HK-2 (cell line): Measurements from ENCODE around the gene BARX1.
A peak's percentile ranks its signal among the peaks of the same experiment; 100 is the strongest.
"Not testable (repeated sequence)": the region's sequence is repeated elsewhere in the genome, so short reads cannot be mapped to it uniquely, and the experiment has no call there.

Experiments
- DNase-seq: peaks from one replicate; pipeline ENCODE4 v3.0.0-alpha.2; 2018; ENCODE audit not compliant: unreplicated experiment

BARX1 gene

DNA sequence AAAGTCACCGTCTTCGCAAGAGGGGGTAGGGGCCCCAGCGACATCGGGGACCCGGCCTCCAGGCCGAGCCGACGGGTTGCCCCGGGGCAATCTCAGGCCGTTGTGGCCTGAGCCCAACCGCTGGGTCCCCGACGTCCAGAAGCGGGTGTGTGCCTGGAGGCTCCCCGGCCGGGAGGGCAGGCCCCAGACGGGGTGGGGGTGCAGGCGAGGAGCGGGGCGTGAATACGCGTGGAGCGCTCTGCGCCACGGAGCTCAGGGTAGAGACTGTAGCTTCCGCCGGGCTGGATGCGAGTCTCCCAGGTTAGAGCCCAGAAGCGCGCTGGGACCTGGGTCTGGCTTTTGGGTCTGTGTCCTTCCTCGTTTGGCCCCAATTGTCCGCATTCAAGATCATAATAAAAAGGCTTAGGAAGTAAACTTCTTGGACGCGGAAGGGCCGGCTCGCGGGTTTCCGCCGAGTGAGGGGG is 3.5 kb downstream of the BARX1 start:
- no peak for DNase-seq

DNA sequence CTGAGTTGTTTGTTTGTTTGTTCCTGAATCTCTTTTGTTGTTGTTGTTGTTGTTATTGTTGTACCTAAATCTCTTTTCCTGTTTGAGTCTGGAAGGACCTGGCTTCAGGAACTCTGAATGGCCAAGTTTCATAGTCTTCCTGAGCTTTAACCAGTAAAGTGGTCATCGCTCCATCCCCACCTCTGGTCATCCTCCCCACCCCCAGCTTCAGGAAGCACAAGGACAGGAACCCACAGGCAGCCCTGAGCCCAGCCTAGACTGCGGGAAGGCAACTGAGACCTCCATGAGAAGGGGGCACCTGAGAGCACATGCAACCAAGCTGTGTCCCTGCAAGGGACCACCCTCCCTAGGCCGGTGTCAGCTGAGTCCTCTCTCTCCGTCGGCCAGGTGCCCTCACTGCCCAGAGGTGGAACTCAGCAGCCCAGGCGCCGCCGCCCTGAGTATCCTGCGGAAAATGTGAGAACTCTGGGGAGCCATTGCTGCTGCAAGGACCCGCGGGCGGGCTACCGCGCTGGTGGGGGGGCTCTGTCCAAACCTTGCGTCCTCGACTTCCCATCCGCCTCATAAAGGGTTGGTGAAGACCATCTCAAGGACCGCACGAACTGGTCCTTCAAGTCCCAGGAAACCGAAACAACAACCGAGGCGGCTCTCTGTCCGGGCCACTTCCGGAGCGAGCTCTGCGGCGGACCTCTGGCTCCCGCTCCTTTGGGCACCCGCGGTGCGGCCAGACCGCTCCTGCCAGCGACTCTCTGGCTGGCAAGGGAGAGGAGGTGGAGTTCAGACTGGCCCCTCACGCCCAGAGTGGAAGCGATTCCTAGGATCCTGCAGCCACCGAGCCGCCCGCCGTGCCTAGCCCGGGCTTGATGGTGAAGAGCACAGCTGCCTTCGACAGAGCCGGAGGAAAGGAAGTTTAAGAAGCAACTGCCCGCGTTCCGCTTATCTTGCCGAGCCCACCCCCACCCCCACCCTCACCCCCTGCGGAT is 4.2 kb downstream of the BARX1 start:
- DNase-seq = no peak

DNA sequence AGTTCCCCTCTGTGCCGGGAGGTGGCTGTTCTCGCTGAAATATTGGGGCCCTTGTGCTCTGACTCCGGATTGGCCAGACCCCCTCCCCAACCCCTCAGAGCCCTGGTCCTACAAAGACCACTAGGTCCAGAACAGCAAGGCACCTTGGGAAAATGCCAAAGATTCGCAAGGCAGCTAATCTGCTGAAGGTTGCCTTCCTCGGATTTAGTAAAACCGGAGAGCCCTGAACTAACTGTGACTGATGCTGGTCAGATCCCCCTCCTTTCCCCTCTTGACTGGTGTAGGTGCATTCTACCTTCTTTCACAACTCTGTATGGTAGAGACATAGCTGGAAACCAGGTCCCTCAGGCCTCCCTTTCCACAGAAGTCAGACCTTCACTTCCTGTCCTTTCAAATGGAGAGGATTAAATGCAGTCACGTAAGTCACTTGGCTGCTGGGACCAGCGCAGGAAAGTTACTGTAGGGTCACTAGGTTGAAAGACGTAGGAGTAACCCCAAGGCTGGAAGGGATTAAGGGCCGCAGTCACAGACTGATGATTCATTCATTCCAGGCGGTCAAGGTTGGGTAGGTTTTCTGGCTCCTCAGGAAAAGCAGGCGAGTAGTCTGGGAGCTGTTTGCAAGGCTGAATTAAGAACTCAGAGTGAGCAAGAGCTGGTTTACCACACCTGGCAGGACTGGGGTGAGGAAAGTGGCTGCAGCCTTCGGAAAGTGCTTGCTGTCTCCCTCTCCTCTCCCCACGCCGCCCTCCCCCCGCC is 5.3 kb downstream of the BARX1 start:
- peak; percentile 51 for DNase-seq

DNA sequence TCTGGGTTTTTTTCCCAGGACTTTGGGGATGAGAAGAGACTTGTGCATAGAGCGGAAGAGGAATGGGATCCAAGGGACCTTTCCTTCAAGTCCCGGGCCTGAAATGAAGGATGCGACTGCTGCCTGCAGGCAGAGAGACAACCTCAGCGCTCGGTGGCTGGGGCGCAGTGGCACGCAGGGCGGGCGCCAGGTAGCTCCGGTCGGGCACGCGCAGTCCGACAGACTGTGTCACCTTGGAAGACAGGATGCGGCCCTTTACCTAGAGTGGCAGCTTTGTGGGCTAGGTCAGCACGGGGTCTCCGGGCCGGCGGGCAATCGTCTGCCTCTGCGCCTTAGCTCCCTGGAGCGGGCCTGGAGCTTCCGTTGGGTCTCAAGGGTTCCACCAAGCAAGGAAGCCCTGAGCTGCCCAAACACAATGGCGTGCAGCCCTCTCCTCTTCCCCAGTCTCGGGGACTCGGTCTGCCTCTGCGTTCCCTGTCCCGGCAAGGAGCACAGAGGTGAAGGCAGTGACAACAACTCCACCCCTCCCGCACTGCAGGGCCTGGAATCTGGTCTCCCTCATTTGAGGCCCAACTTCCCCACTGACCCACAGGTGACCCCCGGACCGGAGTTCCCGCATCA is 6.0 kb downstream of the BARX1 start:
- no peak for DNase-seq

DNA sequence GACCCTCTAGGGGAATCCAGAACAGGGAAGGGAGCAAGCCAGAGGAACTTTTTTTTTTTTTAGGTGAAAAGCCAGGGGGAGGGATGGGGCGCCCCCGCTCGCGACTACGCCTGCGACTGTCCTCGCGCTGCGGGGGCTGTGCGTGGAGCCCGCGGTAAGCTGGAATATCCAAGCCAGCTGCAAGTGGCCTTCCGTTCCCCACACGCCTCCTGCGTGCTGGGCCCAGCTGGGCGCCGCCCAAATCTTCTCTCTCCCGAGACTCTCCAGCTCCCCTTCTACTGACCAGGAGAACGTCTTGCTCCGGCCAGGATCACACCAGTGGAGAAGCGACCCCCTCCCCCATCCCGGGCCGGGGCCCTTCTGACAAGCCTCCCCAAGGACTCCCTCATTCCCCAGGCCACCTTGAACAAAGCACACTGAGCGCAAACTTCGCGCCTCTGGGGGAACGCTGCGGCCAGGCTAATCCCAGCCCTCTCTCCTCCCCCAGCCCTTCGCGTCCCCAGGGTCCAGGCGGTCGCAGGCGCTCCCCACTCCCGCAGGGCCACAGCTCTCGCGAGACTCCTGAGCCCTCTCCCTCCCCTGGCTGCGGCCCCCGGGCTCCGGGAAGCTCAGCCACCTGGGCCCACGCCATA is 6.6 kb downstream of the BARX1 start:
- DNase-seq = no peak

DNA sequence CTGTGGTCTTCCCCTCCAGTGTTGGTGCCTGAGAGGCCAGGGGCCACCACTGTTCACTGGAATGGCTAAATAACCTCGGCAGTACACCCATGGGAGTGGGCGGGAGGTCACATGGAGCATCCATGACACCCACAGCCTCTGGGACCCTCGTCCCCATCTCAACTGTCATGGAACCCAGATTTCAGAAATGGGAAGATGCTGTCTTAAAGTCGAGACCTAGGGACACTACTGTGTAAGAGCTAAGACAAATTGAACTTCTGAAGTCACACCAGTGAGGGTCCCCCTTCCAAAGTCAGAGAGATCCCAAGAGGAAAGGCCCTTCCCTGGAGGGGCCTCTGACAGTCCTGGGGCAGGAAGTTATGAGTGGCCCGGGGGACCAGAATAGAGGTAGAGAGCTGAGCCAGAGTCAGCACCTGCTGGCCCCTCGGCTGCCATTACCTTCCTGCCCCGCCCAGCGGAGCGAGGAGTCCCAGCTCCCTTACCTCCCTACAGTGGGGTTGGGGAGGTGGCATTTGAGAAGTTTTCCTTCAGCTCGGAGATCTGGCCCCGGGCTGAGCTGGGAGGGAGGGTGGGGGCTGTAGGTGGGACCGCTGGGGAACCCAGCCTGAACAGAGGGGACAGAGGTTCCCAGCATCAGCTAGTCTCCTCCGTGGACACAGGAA is 7.6 kb downstream of the BARX1 start:
- no peak for DNase-seq

DNA sequence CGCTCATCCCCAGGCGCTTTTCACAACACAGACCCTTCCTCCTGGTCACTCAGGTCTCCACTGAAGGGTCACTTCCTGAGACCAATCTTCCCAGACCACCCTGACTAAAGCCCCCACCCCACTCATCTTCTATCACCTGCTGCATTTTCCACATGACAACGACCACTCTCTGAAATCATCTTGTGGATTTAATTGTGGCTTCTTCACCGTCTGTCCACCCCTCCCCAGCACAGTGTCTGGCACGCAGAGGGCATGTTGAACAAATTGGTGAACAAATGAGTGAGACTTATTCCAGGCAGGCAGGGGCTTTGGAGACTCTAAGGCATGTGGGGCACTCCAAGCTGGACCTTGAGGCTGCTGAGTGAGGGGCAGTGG is 8.8 kb downstream of the BARX1 start:
- no peak for DNase-seq

DNA sequence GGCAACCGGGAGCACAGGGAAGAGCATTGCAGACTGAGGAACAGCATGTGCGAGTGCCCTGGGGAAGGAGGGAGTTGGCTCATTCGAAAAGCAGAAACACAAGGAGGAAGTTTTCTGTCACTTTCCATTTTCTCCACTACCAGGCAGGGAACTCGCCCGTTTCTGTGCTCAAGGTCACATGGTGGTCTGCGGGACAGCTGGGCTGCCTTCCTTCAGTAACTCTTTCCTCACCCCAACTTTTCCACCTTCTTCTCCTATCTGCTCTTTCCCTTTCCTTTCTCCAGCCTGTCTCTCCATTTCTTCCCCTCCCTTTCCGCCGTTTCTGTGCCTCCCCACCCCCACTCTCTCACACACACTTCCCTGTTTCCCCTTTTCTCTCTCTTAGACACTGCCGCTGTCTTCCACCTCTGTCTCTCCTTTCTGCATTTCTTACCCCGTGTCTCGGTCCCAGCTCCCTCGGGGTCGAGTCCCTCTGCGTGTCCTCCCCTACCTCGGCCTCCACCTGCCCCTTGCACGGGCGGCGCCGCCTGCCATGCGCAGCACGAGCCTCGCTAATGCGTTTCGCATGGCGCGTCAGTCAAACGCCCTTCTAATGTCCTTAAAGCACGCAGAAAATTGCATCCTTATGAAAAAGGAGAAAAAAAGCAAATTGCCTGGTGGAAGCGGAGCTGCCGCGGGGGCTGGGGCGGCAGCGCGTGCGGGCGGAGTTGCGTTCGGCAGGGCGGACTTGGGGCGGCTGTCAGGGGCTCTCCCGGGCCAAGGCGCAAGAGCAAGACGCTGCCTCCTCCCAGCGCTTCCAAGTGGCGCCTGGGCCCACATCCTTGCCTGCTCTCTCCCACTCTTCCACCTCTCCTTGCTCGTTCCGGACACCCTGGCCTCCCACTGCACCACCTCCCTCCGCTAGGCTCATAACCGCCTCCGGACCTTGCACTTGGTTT is 9.5 kb downstream of the BARX1 start:
- no peak for DNase-seq

DNA sequence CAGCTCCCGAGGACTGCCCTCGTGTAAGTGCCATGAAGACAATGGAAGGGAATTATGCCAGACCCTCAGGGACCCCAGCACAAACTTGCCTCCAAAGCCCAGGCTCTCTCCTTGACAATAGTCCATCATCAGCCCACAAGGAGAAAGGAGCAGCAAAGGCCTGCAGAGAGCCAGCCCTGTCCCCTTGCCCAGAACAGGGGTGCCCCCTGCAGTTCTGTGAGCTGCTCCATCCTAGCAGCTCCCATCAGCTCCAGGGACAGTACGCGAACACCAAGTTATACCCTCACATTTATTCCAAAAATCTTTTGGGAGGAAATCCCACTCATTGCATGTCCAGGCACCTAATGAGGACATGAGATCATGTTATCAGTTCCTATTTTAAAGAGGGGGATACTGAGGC is 11.1 kb downstream of the BARX1 start:
- no peak for DNase-seq

DNA sequence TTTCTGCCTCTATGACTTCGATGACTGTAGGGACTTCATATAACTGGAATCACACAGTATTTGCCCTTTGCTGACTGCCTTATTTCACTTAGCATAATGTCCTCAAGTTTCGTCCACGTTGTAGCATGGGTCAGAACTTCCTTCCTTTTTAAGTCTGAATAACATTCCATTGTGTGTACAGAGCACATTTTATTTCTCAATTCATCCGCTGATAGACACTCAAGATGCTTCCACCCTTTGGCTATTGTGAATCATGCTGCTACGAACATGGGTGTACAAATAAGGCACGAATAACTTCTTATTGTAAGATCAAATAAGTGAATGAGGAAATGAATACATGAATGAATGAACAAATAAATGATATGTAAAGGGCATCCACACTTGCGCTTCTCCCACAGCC is 13.0 kb downstream of the BARX1 start:
- DNase-seq = no peak

DNA sequence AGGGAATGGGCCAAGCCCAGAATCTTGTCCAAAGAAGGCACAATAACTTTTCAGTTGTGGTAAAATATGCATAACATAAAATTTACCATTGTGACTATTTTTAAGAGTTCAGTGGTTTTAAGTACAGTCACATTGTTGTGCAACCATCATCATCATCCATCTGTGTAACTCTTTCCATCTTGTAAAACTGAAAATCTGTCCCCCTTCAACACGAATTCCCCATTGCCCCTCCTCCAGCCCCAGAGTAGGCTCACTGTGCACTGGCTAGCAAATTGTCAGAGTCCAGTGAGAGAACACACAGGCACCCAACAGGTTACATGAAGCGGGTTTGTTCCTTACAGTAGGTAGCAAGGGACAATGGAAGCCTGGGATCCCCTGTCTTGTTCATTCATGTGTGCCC is 13.7 kb downstream of the BARX1 start:
- DNase-seq = no peak

DNA sequence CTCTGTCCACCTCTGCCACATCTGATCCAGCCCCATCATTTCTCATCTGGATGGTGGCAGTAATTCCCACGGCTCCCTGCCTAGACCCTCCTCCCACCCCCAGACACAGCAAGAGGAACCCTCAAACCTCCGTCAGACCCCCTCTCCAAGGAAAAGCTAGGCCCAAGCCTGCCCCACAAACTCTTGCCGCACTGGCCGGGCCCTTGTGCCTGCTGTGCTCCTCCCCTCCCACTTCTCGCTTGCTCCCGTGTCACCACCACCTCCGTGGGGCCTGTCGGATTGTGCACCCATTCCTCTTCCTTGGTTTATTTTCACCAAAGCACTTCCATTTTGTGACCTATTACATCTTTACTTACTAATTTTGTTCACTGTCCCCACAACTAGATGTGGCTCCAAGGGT is 14.2 kb downstream of the BARX1 start:
- DNase-seq = no peak

DNA sequence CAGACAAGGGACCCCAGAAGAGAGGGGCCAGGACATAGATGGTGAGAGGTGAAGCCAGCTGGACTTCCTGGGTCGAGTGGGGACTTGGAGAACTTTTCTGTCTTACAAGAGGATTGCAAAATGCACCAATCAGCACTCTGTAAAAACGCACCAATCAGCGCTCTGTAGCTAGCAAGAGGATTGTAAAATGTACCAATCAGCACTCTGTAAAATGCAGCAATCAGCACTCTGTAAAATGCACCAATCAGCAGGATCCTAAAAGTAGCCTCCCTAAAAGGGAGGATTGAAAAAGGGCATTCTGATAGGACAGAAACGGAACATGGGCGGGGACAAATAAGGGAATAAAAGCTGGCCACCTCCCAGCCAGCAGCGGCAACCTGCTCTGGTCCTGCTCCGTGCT is 15.6 kb downstream of the BARX1 start:
- DNase-seq = not testable (repeated sequence)

DNA sequence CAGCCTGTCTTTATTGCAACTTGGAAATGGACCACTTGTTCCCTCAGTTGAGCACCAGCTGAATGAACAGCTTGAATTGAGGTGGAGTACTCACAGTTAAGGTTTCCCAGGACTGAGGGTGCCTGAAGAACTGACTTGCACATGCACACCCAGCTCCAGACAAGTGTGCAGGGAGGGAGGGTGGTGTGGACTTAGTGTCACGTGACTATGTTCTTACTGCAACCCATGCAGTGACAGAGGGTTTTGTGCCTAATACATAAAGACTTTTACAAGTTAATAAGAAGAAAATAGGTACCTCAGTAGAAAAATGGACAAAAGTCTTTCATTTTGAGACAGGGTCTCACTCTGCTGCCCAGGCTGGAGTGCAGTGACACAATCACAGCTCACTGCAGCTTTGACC is 18.0 kb downstream of the BARX1 start:
- DNase-seq = no peak

DNA sequence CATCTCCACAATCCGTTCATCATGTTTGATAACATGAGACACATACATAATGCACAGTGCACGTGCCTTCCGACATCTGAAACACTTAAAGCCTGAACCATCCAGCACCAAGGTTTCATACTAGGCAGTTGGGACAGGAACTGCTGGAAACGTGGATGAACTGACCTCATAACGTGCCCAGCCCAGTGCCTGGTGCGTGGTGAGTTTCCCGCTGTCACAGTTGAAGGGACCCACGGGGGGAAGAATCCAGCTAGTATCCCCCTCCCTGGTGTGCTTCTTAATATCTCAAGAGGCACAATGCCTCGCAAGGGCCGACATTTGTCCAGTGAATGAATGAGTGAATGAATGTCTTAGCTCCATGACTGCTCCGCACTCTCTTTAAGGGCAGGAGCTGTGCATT is 23.2 kb downstream of the BARX1 start:
- DNase-seq = no peak

DNA sequence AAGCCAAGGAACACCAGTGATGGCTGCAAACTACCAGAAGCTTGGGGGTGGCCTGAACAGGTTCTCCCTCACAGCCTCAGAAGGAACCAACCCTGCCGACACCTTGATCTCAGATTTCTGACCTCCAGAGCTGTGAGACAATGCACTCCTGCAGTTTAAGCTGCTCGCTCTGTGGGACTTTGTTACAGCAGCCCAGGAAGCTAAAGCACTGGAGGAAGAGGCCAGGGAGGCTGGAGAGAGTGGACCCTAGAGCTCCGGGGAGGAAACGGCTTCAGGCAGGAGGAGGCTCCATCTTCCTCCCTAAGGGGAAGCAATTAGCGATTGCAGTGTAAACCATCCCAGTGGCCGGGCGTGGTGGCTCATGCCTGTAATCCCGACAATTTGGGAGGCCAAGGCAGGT is 25.1 kb downstream of the BARX1 start:
- no peak for DNase-seq

DNA sequence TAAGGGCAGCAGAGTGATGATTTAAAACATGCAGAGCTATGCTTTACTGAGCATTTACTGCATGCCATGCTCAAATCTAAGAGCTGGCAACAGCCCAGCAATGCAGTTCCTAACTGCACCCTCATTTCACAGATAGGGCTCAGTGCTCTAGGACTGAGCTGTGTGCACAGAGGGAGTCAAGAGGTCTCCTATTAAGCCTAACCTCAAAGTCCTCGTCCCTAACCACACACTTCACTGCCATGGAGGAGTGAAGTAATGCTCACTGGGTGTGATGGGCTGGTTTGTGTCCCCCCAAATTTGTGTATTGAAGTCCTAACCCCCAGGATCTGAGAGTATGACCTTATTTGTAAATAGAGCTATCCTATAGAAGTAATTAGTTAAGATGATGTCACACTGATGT is 25.9 kb downstream of the BARX1 start:
- no peak for DNase-seq

DNA sequence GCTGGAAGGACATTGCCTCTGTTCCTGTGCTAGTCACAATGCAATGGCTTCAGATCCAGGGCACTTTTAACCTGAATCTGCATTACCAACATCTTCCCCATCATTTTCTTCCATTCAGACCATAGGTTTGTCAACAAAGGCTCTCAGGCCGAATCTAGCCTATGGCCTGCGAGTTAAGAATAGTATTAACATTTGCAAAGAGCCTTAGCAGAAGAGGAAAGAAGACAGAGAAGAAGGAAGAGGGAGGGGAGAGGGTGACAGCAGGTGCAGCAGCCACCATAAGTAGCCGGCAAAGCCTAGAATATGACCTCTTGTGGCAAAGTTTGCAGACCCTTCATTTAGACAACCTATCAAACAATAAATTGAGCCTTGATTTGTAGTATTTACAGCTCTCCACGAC is 32.6 kb downstream of the BARX1 start:
- DNase-seq = no peak

DNA sequence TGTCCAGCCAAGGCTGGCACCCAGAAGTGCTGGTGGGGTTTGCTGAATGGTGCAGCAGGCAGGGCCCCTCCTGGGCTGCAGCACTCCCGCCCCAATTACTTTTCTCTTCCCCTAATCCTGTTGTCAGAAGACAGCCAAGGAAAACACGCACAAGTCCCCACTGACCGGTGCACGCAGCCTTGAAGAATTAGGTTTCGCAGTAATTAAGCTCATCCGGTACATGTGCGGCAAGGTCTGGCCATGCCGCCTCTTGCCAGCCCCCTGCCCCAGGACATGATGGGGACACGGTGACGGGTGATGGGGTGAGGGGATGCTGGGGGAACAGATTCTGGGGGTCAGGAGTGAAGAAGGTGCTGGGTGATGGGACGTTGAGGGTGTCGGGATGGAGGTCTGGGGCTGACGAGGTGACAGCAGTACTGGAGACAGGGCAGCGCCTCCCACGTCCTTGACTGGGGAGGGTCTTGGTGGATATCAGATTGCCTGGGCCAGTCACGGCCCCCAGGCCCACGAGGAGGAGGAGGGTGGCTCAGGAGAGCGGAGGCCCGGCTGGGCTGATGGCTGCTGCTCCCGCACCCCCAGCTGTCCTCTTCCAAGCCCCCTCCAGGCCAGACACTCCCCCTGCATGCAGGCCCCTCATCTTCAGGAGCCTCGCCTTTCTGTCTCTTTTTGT is 34.9 kb downstream of the BARX1 start:
- no peak for DNase-seq

DNA sequence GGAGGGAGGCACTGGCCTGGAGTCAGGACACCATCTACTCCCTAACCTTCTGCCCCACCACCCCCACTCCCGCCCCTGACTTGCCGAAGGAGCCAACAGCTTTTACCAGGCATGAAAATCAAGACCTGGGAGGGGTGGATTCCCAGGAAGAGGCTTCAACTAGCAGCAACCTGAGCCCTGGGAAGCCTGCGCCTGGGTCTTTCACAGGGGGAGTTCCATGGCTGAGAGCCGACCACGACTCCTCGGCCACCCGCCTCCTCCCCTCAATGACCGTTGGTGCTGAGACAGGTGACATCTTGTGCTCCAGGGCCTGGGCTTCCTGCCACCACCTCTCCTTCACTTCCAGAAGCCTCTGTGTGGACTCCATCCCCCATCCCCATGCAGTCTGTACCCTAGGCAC is 37.1 kb downstream of the BARX1 start:
- no peak for DNase-seq
